ENCODE measurements around the gene ISLR.

DNA sequence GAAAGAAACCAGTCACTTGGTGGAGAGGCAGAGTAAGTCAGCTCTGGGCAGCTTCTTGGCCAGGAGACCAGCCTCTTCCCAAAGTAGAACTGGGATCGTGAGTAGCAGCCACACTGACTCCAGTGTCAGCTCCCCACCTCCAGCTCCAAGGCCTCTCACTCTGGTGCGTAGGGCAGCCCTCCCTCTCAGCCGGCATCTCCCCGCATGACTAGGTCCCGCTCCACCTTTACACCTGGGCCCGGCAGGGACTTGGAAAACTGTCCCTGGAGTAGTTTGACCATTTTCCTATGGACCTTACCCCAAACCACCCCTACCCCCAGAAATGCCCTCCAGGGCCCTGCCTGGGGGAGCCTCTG is 25.8 kb downstream of the ISLR start:
- TF ChIP-seq, protein P1, sequence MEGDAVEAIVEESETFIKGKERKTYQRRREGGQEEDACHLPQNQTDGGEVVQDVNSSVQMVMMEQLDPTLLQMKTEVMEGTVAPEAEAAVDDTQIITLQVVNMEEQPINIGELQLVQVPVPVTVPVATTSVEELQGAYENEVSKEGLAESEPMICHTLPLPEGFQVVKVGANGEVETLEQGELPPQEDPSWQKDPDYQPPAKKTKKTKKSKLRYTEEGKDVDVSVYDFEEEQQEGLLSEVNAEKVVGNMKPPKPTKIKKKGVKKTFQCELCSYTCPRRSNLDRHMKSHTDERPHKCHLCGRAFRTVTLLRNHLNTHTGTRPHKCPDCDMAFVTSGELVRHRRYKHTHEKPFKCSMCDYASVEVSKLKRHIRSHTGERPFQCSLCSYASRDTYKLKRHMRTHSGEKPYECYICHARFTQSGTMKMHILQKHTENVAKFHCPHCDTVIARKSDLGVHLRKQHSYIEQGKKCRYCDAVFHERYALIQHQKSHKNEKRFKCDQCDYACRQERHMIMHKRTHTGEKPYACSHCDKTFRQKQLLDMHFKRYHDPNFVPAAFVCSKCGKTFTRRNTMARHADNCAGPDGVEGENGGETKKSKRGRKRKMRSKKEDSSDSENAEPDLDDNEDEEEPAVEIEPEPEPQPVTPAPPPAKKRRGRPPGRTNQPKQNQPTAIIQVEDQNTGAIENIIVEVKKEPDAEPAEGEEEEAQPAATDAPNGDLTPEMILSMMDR (IDR thresholded peaks at IDR 0.05): no peak
- TF ChIP-seq POLR2A (IDR thresholded peaks at IDR 0.05): no peak

All from ovary (tissue), 3 donors.